CMK (cell line): ENCODE measurements around the gene SERGEF.

Experiments
- DNase-seq: peaks from one replicate; pipeline ENCODE4 v3.0.0-alpha.2; 2010; ENCODE audit warnings: low read depth

SERGEF gene

DNA sequence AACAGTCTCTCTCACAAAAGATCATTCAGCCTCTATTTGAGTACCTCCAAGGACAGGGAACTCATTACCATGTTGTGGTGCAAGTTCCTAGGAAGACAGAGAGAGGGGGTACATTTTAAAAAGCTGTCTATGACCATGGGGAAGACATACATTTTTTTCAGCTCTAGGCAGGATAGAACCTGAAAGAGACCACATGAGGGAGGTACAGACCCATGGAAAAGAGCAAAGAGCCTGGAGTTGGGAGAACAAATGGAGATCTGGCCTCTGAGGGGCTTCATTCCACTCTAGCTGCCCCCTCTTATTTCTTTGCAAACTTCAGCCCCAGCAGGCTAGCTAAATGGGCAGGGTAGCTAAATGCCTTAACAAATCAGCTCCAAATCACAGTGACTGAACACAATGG lies 241.9 kb downstream of the SERGEF start:
- DNase-seq, result no peak

DNA sequence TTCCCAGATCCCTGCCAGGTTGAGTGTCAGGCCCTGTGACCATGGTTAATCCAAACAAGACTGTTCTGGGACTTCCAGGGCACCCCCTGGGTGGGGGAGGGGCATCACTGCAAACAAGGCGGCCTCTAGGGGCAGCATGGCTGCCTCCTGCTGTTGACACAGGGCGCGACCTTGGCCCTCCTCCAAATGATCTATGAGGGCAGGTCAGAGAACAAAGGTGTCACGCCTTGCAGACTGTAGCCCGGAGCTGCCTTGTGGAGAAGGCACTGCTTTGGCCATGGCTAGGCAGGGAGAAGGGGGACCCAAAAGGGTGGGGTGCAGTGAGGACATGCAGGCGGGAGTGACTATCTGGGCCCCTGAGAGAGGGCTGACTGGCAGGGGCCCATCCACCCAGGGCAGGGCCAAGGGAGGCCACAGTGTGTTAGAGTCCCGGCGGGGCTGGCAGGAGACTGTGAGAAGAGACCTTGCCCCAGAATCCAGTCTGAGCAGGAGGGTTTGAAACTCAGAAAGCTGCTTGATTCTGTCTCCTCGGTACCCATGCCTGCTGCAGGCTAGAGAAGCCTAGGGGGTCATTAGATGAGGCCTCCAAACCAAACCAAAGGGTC lies 242.7 kb downstream of the SERGEF start:
- DNase-seq, result no peak

DNA sequence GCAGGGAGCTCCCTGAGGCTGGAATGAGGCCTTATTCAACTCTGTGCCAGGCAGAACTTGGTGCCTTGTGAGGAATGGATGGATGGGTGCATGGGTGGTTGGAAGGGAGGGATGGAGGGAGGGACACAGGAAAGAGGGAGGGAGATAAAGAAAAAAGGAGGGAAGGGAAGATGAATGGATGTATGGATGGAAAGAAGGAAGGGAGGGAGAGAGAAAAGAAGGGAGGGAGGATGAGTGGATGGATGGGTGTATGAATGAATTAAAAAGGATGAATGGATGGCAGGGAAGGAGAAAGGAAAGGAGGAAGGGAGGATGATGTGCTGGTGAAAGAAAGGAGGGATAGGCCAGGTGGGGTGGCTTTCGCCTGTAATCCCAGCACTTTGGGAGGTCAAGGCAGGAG lies 243.6 kb downstream of the SERGEF start:
- DNase-seq, result no peak

DNA sequence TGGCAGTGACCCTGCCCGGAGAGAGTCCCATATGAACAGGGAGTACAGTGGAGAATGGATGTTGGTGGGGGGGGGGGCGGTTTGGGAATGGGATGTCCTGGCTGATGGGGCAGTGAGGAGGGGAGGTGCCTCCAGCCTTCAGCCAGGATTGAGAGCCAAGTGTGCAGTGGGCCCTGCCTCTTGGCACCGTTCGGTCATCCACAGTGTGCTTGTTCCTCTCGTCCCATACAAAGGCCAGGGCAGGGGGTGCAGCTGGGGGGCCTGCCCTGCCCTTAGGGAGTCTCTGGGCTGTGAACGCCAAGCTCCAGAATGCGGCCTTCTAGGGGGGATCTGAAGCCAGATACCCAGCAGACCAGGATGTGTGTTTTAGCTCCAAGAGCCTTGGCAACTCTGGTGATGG lies 244.3 kb downstream of the SERGEF start:
- DNase-seq, result no peak

DNA sequence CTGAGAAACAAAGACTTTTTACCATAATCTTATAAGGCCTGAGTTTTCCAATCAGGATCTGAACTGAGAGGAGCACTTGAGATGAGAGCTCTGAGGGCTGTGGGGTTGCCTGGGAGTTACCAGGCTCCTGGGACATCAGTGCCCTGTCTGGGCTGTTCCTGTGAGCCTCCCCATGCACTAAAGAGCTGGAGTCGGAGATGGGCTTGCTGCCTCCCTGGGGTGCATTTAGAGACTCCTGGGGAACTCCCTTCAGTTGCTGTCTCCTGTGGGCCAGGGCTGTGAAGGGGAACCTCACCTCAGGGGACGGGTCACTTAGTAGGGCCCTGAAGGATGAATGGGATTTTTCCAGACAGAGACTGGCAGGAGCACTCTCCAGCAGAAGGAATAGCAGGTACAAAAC lies 244.9 kb downstream of the SERGEF start:
- DNase-seq, result no peak

DNA sequence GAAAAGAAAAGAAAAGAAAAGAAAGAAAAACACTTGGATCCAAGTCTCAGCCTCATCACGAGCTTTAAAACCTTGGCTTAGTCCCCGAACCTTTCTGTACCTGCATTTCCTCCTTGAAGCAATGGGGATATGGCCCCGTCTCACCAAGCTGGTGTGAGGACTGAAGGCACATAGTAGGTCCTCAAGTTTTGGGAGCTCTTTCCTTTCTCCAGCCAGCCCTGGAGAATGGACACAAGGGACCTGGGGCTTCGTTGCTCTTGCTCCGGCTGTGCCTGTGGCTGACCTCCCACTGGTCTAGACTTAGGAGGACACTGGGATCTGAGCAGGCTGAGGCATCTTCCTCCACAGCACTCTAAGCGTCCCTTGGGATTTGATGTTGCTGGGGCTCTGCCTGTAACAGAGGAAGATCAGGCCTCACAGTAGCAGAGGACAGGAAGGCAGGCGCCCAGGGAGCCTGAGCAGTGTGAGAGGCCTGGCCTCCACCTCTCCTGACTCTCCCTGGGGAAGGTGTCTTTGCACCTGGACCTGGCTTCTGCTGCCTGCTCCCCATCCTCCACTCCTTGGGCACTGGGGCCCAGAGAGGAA lies 245.5 kb downstream of the SERGEF start:
- DNase-seq, result no peak

DNA sequence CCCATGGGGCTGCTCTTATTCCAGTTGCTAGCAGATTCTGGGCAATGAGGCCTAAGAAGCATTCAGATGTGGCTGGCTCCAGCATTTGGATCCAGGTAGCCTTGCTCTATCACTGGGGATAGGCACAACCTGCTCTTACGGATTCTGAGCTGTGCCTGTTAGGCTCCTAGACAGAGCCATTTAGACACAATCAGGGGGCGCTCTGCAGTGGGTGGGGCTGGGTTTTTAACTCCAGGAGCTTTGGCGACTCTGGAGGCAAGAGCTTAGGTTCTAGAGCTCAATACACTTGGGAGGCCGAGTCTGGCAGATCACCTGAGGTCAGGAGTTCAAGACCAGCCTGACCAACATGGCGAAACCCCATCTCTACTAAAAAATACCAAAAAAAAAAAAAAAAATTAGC lies 246.3 kb downstream of the SERGEF start:
- DNase-seq, result no peak

DNA sequence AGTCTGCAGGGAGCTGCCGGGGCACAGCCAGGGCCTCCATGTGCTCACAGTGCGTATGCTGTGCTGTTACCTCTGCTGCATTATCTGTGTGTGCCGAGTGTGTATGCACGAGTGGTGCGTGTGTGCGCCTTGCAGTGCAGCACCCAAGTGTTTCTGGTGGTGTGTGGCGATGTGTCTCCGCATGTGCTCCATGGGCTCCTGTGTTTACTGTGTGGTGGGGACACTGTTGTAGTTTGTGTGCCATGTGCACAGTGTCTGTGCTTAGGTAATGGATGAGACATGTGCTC lies 246.8 kb downstream of the SERGEF start:
- no peak for DNase-seq

DNA sequence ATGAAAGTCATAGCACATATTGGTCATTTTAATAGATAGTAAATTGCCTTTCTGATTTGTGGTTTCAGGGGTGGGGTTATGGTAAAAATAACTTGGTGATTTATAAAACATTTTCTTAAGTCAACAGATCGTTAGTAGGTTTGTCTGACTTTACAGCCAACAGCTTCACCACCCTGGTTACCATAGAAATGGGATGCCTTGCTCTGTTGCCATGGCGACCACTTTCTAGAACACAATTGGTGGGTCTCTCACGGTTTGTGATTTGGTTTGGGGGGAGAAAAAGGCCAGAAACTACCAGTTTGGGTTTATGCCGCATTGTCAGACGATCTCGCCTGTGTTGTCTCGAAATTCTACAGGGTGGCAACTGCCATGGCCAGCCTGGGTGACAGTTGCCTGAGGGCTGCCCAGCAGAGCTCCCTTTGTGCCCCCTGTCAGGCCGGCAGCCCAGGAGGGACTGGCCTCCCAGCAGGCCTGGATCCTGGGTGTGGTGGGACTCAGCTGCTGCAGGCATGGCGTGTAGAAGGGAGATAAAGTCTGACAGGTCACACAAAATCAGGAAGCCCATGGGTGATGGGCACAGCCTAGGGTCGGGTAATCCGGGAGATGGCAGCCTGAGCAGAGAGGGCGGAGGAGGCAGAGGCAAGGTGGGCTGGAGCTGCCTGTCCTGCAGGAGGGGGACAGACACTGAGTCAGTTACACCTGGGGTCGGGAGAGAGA lies 247.3 kb downstream of the SERGEF start:
- no peak for DNase-seq

DNA sequence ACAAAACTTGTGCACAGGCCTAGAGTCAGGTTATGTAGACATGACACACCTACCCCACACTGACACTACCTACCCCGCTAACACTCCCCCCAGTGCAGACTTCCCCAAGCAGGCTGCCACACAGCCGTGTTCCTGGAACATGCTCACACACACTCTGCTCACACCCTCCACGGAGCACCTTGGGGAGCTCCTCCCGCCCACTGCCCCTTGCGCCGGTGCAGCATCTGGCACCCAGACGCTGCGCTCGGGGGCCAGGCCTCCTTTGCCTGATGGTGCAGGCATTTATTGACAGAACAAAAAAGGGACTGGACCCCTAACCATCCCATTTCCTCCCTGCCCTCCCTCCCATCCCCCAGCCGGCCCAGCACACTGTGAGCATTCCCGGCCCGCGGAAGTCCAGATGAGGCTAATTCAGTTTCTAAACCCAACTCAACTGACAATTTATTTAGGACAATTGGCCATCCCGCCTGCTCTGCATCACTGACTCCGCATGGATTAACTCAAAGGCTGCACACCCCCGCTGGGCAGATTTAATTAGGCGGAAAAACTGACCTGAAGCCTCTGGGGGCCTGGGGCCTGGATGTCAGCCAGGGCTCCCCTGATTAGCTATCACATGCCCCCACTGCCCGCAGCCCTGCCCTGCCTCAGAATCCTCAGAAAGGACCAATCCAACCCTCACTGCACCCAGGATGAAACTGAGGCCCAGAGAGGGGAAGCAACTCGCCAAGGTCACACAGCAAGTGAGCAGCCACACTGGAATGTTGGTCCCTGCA lies 248.2 kb downstream of the SERGEF start:
- DNase-seq, result no peak

DNA sequence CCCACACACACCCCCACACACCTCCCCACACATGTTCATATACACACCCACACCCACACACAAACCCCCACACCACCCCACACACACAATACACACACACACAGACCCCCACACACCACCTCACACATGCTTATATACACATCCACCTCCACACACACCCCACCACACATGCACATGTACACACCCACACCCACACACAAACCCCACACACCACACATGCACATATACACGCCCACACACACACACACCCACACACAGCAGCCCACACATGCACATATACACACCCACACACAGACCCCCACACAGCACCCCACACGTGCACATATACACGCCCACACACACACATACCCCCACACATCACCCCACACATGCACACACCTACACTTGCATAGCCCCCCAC lies 249.1 kb downstream of the SERGEF start:
- no peak for DNase-seq

DNA sequence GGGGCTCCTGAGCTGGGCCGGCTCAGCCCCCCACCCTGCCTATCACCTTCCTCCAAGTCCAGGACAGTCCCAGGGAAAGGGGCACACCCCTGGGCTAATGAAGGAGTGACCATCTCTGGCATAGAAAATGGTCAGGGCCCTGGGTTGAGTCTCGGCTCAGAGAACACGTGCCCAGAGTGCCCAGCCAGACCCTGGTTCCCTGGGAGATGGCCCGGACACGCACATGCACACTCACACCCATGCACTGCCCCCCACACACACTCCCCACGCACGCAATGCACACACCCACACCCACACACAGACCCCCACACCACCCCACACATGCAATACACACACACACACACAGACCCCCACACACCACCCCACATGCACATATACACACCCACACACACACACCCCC lies 249.6 kb downstream of the SERGEF start:
- DNase-seq, result no peak

DNA sequence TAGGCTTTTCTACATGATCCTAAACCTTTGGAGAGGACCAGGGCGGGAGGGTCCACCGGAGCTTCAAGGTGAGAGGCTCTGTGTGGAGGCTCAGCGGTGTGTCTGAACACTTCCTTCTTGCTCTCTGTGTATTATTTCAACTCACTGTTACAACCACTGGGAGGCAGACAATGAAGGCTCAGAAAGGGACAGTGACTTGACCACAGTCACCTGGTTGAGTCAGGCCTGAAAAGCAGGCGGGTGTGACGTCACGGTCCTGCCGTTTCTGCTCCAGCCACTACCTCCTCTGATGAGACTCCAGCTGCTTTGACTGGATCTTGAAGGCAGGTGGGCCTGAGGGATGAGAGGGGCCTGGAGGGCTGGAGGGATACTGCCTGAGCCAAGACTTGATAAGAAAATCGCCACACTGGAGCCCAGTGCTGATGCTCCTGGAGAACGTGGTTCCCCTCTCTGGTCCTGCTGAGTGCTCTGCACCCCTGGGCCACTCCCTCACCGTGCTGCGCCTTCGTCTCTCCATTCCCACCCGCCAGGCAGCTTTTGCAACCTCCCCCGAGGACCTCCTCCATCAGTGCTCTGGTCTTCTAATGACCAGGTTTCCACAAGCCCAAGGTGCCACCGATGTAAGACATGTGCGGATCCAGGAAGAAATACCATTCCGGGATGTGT lies 250.4 kb downstream of the SERGEF start:
- no peak for DNase-seq

DNA sequence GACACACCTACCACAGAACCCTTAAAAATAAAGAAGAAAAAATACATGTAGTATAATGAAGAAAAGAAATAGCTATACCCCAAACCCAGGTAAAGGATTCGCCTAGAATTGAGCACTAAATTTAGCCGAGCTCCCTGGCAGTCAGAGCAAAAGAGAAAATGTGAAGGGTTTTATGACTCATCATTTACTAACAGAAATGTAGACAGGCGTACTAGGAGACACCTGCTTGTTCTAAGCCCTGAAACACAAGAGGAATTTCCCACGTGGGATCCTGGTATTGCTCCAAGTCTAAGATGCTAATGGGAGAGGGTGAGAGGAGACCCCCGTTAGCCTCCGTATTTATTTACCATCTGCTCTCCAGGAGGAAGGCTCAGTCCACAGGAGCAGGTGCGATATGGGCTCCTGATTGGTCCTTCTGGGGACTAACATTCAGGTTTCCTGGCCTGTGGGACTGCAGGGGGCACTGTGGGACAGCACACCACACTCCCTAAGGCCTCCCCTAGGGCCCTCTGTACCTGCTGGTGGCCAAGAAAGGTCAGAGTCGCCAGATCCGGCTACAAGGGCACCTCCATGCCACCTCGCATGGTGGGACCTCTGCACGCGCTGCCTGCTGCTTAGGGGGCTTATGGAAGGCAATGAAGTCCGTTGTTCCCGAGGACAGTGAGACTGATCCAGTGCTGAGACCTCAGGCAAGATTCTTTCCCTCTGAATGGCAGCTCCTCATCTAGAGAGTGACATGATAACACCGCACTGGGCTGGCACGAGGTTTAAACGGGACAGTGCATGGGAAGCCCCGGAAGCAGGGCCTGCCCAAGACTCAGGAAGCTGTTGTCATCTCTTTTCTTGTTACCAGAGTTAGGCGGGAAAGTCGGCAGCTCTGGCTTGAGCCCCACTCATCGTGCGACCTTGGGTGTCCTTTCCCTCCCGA lies 252.5 kb downstream of the SERGEF start:
- DNase-seq, result peak; percentile 14

DNA sequence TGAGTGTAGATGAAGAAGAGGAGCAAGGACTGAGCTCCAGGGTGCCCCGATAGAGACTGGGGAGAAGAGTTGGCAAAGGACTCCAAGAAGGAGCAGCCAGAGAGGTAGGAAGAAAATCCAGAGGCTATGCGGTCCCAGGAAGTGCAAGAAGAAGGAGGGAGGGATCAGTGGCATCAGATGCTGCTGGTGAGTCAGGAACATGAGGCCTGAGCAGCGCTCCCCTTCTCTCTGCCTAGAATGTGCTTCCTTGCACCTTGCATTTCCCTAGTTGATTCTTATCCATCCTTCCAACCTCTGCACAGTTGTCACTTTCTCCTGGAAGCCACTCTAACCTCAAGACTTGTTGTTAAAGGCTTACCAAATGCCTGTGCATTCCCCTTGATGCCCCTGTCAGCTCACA lies 257.0 kb downstream of the SERGEF start:
- no peak for DNase-seq

DNA sequence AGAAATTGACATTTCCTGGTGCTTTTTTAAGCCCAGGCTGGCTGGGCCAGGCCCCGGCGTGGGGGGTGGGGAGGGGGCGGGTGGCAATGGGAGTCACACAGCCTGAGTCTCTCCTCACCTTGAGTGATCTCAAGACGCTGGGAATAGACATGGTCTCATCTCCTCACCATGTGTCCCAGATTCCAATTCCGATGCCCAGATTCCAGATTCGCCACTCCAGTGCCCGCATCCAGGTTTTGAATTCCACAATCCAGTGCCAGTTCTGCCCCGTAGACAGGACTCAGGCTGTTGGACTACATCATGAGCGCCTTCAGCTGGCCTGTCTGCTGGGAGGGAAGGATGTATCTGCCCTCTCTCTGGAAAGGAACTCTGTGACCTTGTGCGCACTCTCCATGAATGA lies 259.2 kb downstream of the SERGEF start:
- DNase-seq, result no peak

DNA sequence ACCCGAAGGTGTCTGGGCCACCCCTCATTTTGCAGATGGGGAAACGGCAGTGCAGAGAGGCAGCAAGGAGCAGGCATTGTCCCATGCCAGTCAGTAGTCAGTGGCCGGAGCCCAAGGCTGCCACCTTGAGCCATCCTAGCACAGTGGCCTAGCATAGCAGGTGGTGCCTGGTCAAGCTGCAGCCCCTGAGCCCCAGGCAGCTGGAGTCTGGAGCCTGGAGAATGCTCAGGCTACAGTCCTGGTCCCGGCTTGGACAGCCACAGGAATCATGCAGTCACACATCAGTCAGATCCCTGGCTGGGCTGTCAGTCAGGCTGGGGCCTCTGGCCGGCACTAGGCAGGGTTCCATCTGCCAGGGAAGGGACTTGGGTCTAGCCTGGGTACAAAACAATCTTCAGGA lies 259.7 kb downstream of the SERGEF start:
- DNase-seq, result no peak

DNA sequence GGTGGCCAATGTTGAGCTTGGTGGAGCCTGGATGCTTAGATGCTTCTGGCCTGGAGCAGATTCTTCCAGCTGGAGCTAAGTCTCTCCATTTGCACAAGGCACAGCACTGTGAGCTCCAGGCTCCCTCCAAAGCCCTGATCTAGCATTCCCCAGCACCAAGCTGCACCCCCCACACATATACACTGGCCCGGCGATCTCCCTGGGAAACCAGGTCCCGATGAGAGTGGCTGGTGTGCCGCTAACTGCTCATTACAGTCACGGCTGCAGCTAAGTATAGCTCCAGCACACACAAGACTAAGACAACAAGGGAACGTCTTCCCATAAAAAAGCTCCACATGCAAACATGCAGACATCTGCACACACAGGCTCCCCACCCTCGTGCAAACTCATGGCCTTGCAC lies 260.7 kb downstream of the SERGEF start:
- no peak for DNase-seq

DNA sequence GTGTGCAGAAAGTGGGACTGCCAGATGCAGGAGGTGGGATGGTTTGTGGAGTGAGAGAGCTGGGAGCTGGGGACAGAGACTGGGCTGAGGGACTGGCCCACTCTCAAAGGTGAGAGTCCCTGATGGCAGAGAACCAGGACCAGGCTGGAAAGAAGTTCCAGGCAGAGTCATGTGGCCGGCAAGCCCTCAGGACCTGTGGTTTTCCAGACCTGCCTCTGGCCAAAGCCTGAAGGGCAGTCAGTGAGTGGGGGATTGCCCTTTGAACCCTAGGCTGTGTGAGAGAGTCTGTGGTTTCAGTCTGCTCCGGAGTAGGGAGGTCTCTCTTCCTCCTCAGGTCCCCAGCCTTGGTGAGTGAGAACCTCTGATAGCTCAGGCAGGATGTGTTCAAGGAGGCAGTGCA lies 261.3 kb downstream of the SERGEF start:
- no peak for DNase-seq

DNA sequence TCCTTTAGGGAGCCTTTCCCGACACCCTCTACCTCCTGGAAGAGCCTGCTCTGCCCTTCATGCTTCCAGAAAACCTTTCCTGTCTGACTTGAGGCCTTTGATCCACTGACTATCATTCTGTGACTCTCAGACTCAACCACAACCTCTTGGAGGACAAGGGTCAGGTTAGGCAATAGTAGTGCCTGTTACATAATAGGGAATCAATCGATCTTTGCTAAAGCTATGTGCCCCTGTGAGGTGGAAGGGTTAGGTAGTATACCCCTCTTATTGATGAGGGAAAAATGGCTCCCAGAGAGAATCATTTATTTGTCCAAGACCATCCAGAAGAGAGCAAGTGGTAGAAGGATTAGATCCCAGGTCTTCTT lies 262.1 kb downstream of the SERGEF start:
- DNase-seq, result no peak

DNA sequence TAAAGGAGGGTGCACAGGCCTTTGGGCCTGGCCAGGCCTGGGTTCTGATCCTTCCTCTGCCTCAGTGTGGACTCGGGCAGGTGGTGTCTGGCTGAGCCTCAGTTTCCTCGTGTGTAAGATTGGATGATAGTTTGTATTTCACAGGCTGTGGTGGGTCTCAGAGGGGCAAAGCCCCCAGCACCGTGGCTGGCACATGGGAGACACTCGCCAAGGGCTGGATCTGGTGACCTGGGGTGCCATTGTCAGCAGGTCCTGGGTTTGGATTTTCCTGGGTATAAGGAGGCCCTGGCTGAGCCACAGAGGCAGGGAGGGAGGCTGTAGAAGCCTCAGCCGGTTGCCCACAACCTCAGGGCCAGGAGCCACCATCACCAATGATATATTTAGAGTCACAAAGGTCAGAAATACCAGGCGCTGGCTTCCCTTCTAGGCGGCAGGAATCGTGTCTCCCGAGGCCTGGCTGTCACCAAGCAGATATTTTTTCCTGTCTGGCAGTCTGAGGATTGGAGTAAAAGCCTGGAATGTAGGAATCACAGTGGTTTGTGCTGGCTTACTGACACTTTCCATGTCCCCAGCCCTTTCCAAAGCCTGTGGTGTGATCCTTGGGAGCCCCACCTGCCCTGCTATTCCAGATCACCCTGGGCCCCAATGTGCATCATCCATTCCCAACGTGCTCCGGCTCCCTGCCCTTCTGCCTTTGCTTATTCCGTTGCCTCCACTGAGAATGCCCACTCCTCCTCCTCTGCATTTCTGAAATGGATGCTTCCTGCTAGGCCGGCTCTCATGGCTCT lies 262.6 kb downstream of the SERGEF start:
- no peak for DNase-seq
